ENCODE results near the gene POLE2.

GRCh38 chr14:49688701-49689030 is 652 bp upstream of the POLE2 start:
- TF ChIP-seq CTCF (IDR thresholded peaks at IDR 0.05; ENCODE audit: low read depth, low read length, poor library complexity, severe bottlenecking), result no peak
- no peak for TF ChIP-seq EZH2phosphoT487 (IDR thresholded peaks at IDR 0.05; ENCODE audit: borderline replicate concordance, low read length)
